ENCODE data around the gene CLIC6.

GRCh38 chr21:34702341-34703170 is 33.8 kb downstream of the CLIC6 start:
- TF ChIP-seq POLR2AphosphoS5 (IDR thresholded peaks at IDR 0.05; ENCODE audit: low read depth, low read length) = no peak
- TF ChIP-seq POLR2A (IDR thresholded peaks at IDR 0.05; ENCODE audit: low read depth, low read length) = no peak
- no peak for TF ChIP-seq TAF1 (IDR thresholded peaks at IDR 0.05; ENCODE audit: borderline replicate concordance, low read depth, low read length)
